ENCODE data around the gene MYO5B. TPM values are rescaled to one million over a fixed set of nuclear protein-coding genes. Genes with fewer than 3 reads are reported as not detected.
A peak's percentile ranks its signal among the peaks of the same experiment; 100 is the strongest.
"Not testable (repeated sequence)": the region's sequence is repeated elsewhere in the genome, so short reads cannot be mapped to it uniquely, and the experiment has no call there.

MYO5B gene
- total RNA-seq, 1 experiment from 2014 or later: 0.66 TPM

GRCh38 chr18:49905771-49906170 is 289.2 kb downstream of the MYO5B start:
- DNase-seq (ENCODE audit: low read depth, low spot score): no peak
- in situ Hi-C loops (cut with HindIII; ENCODE audit: low pct_unique_long_range_greater_than_20kb, low sequenced_read_pairs): no loop called here

GRCh38 chr18:49904871-49905555 is 289.9 kb downstream of the MYO5B start:
- no peak for DNase-seq (ENCODE audit: low read depth, low spot score)
- in situ Hi-C loops (cut with HindIII; ENCODE audit: low pct_unique_long_range_greater_than_20kb, low sequenced_read_pairs): no loop called here

GRCh38 chr18:49901862-49902340 is 293.0 kb downstream of the MYO5B start:
- no peak for DNase-seq (ENCODE audit: low read depth, low spot score)
- in situ Hi-C loops (cut with HindIII; ENCODE audit: low pct_unique_long_range_greater_than_20kb, low sequenced_read_pairs): no loop called here

- in situ Hi-C loops (cut with HindIII; ENCODE audit: low pct_unique_long_range_greater_than_20kb, low sequenced_read_pairs): no loop called here
These were observed 295.2 kb downstream of the MYO5B start for GRCh38 chr18:49899657-49900330.

GRCh38 chr18:49898421-49898820 is 296.5 kb downstream of the MYO5B start:
- DNase-seq (ENCODE audit: low read depth, low spot score): peak; percentile 57
- in situ Hi-C loops (cut with HindIII; ENCODE audit: low pct_unique_long_range_greater_than_20kb, low sequenced_read_pairs): no loop called here

More at GRCh38 chr18:49899657-49900330, 295.2 kb downstream of the MYO5B start:
- no peak for DNase-seq (ENCODE audit: low read depth, low spot score)

GRCh38 chr18:49894517-49895226 is 300.3 kb downstream of the MYO5B start:
- in situ Hi-C loops (cut with HindIII; ENCODE audit: low pct_unique_long_range_greater_than_20kb, low sequenced_read_pairs): no loop called here
- no peak for DNase-seq (ENCODE audit: low read depth, low spot score)

- in situ Hi-C loops (cut with HindIII; ENCODE audit: low pct_unique_long_range_greater_than_20kb, low sequenced_read_pairs): no loop called here
- DNase-seq (ENCODE audit: low read depth, low spot score): no peak
These were observed 301.9 kb downstream of the MYO5B start for GRCh38 chr18:49893036-49893435.

- no peak for DNase-seq (ENCODE audit: low read depth, low spot score)
- in situ Hi-C loops (cut with HindIII; ENCODE audit: low pct_unique_long_range_greater_than_20kb, low sequenced_read_pairs): no loop called here
These were observed 302.6 kb downstream of the MYO5B start for GRCh38 chr18:49892148-49892924.

- in situ Hi-C loops (cut with HindIII; ENCODE audit: low pct_unique_long_range_greater_than_20kb, low sequenced_read_pairs): no loop called here
These were observed 304.9 kb downstream of the MYO5B start for GRCh38 chr18:49890041-49890440.

GRCh38 chr18:49889552-49889951 is 305.4 kb downstream of the MYO5B start:
- in situ Hi-C loops (cut with HindIII; ENCODE audit: low pct_unique_long_range_greater_than_20kb, low sequenced_read_pairs); DNase-seq (ENCODE audit: low read depth, low spot score): not testable (repeated sequence)

More at GRCh38 chr18:49890041-49890440, 304.9 kb downstream of the MYO5B start:
- no peak for DNase-seq (ENCODE audit: low read depth, low spot score)

- peak; percentile 21 for DNase-seq (ENCODE audit: low read depth, low spot score)
- in situ Hi-C loops (cut with HindIII; ENCODE audit: low pct_unique_long_range_greater_than_20kb, low sequenced_read_pairs): no loop called here
These were observed 307.8 kb downstream of the MYO5B start for GRCh38 chr18:49886891-49887764.

GRCh38 chr18:49884959-49885358 is 310.0 kb downstream of the MYO5B start:
- no peak for DNase-seq (ENCODE audit: low read depth, low spot score)
- in situ Hi-C loops (cut with HindIII; ENCODE audit: low pct_unique_long_range_greater_than_20kb, low sequenced_read_pairs): no loop called here

GRCh38 chr18:49884465-49884864 is 310.5 kb downstream of the MYO5B start:
- no peak for DNase-seq (ENCODE audit: low read depth, low spot score)
- in situ Hi-C loops (cut with HindIII; ENCODE audit: low pct_unique_long_range_greater_than_20kb, low sequenced_read_pairs): no loop called here

- DNase-seq (ENCODE audit: low read depth, low spot score): no peak
- in situ Hi-C loops (cut with HindIII; ENCODE audit: low pct_unique_long_range_greater_than_20kb, low sequenced_read_pairs): no loop called here
These were observed 314.3 kb downstream of the MYO5B start for GRCh38 chr18:49880661-49881060.

- no peak for DNase-seq (ENCODE audit: low read depth, low spot score)
- in situ Hi-C loops (cut with HindIII; ENCODE audit: low pct_unique_long_range_greater_than_20kb, low sequenced_read_pairs): no loop called here
These were observed 315.7 kb downstream of the MYO5B start for GRCh38 chr18:49879271-49879580.

GRCh38 chr18:49878567-49879270 is 316.2 kb downstream of the MYO5B start:
- in situ Hi-C loops (cut with HindIII; ENCODE audit: low pct_unique_long_range_greater_than_20kb, low sequenced_read_pairs): no loop called here

More at GRCh38 chr18:49878567-49879270, 316.2 kb downstream of the MYO5B start:
- no peak for DNase-seq (ENCODE audit: low read depth, low spot score)

Measured in SK-MEL-5 (cell line).